ENCODE data around the gene VTI1A. TPM values are rescaled to one million over a fixed set of nuclear protein-coding genes. Genes with fewer than 3 reads are reported as not detected.

Gene VTI1A
- polyA plus RNA-seq, 2 of the 4 experiments (the other 2 are of a cell fraction) = 17.0 to 25.3 TPM

DNA sequence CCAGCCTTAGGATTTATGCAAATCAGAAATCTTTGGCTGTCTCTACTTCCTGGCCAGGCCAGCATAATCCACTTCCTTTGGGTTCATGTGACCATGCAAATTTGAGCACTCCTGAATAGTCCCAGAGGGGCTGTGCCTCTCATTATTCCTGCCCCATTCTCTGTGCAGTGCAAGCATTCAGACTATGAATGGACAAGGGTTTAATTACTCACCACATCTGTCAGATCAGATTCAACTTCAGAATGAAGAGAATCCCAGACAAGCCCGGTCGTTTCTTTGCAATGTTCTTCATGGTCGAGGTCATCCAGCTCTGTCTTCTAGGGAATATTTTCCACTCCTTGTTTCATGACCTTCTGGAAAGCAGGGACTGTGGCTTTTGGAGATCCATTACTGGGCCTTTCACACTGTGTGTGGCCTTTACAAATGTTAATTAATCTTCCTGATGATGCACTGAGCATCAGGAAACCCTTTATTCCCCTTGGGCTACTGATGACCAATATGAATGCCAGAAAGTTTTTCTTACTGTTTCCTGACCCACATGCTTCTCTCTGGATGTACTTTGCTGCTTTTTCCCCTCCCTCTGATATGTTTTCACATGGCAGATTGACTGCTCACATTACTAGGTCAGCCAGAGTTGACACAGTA is 285.4 kb downstream of the VTI1A start:
- ATAC-seq (peak in 1 of 2 experiments; percentile 56; a peak in 3 of 6 replicates), FAIRE-seq (no peak), DNase-seq (ENCODE audit: low read depth in 1 of 2, low spot score in 1 of 2) (no peak)
- Histone ChIP-seq H3K4me3 (no peak overlapping the region), H3K4me2 (no peak overlapping the region), H3K9me3 (no peaks in the 10 kb centered on the region), H3K27ac (peak overlapping the region in 1 of 2 experiments; percentile 34; a peak in 1 of 6 replicates), H3K4me1 (peaks cover 11% of the 10 kb centered on the region; the same call in 1 of the 3 replicates)
- ChIA-PET POLR2A (no interaction called here), CTCF (interaction anchor here (0.6 to 2.4 kb wide), 2 partner anchors 11 to 441 kb away, joined by 3 to 7 read pairs; no protein-coding TSS in a partner anchor)
- 67% methylated on average over 3 of the region's 3 CpGs for WGBS (ENCODE audit: missing lambda C conversion rate)
- no peak for TF ChIP-seq EHMT2 (IDR thresholded peaks at IDR 0.05; ENCODE audit: low read depth)
- no peak for TF ChIP-seq RNF2 (IDR thresholded peaks at IDR 0.05; ENCODE audit: borderline replicate concordance, low read depth)
- no peak for TF ChIP-seq MAFK (IDR thresholded peaks at IDR 0.05; ENCODE audit: partially characterized antibody)
- no peak for TF ChIP-seq CBX2 (IDR thresholded peaks at IDR 0.05; ENCODE audit: borderline replicate concordance, low read depth)
- TF ChIP-seq JUNB (IDR thresholded peaks at IDR 0.05) = no peak
- TF ChIP-seq NFE2L2 (conservative IDR thresholded peaks at IDR 0.05; ENCODE audit: low read length) = no peak
- TF ChIP-seq HMGXB4 (CRISPR knock-in tag; IDR thresholded peaks at IDR 0.05; ENCODE audit: borderline replicate concordance) = no peak
- TF ChIP-seq, protein P1, sequence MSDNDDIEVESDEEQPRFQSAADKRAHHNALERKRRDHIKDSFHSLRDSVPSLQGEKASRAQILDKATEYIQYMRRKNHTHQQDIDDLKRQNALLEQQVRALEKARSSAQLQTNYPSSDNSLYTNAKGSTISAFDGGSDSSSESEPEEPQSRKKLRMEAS (IDR thresholded peaks at IDR 0.05) = no peak
- TF ChIP-seq POLR2A (IDR thresholded peaks at IDR 0.05; ENCODE audit: low read length) = no peak
- TF ChIP-seq KDM1A (IDR thresholded peaks at IDR 0.05; ENCODE audit: low read depth) = no peak
- no peak for TF ChIP-seq ZSCAN20 (CRISPR knock-in tag; IDR thresholded peaks at IDR 0.05)
- TF ChIP-seq, protein P2, sequence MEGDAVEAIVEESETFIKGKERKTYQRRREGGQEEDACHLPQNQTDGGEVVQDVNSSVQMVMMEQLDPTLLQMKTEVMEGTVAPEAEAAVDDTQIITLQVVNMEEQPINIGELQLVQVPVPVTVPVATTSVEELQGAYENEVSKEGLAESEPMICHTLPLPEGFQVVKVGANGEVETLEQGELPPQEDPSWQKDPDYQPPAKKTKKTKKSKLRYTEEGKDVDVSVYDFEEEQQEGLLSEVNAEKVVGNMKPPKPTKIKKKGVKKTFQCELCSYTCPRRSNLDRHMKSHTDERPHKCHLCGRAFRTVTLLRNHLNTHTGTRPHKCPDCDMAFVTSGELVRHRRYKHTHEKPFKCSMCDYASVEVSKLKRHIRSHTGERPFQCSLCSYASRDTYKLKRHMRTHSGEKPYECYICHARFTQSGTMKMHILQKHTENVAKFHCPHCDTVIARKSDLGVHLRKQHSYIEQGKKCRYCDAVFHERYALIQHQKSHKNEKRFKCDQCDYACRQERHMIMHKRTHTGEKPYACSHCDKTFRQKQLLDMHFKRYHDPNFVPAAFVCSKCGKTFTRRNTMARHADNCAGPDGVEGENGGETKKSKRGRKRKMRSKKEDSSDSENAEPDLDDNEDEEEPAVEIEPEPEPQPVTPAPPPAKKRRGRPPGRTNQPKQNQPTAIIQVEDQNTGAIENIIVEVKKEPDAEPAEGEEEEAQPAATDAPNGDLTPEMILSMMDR (IDR thresholded peaks at IDR 0.05) = no peak

DNA sequence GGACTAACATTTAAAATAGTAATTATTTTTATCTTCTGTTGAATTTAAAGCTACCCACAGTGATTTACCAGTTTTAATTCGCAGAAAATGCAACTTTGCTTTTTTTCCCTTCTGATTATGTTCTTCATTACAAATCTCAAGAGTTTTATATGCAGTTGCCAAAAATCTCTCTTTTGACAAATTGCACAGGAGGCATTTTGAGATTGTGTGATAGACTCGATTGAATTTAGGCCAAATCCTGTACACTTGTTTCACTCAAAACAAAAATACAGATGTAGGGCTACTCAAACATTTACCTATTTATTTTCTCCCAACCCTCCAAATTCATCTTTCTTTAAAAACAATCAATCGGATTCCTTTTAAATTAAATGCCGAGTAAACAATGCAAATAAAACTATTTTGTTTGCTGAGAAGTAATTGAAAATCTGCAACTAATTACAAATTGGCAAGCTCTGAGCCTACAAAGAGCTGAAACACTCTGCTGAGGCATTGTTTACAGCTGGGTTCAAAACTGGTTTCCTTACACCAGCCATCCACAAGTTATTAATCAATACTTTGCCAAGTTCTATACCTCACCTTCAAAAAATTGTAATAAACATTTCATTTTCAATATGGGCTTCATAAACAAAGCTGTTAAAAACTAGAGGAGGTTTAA is 288.2 kb downstream of the VTI1A start:
- DNase-seq (ENCODE audit: low read depth in 1 of 2, low spot score in 1 of 2) (no peak), FAIRE-seq (no peak), ATAC-seq (no peak)
- ChIA-PET POLR2A (no interaction called here), CTCF (interaction anchor here (1.3 kb wide), 1 partner anchor 14 kb away, joined by 4 read pairs; no protein-coding TSS in a partner anchor)
- no peak overlapping the region for H3K27ac ChIP-seq
- WGBS (ENCODE audit: missing lambda C conversion rate) = 90% methylated on average over 4 of the region's 4 CpGs
- peaks cover 13% of the 10 kb centered on the region; the same call in 1 of the 3 replicates for H3K4me1 ChIP-seq
- no peak overlapping the region for H3K4me3 ChIP-seq
- H3K4me2 ChIP-seq = no peak overlapping the region
- no peak for TF ChIP-seq KDM5A (IDR thresholded peaks at IDR 0.05)
- no peak for TF ChIP-seq RCOR1 (IDR thresholded peaks at IDR 0.05; ENCODE audit: low read depth, low read length)
- no peak for TF ChIP-seq CBX2 (IDR thresholded peaks at IDR 0.05; ENCODE audit: borderline replicate concordance, low read depth)
- TF ChIP-seq FOSB (CRISPR knock-in tag; IDR thresholded peaks at IDR 0.05) = no peak
- TF ChIP-seq CBX8 (IDR thresholded peaks at IDR 0.05) = no peak
- TF ChIP-seq RNF2 (IDR thresholded peaks at IDR 0.05; ENCODE audit: borderline replicate concordance, low read depth) = no peak
- no peak for TF ChIP-seq RAD21 (conservative IDR thresholded peaks at IDR 0.05 in 1 of 2, IDR thresholded peaks at IDR 0.05 in 1 of 2)
- no peak for TF ChIP-seq EP300 (IDR thresholded peaks at IDR 0.05)
- TF ChIP-seq ZNF302 (CRISPR knock-in tag; IDR thresholded peaks at IDR 0.05) = no peak
- no peak for TF ChIP-seq MYC (IDR thresholded peaks at IDR 0.05; ENCODE audit: borderline replicate concordance, low read length)
- no peak for TF ChIP-seq ZFP36 (IDR thresholded peaks at IDR 0.05; ENCODE audit: borderline replicate concordance, partially characterized antibody)
- no peak for TF ChIP-seq HEYL (CRISPR knock-in tag; IDR thresholded peaks at IDR 0.05)
- no peak for TF ChIP-seq SREBF2 (IDR thresholded peaks at IDR 0.05)
- no peak for TF ChIP-seq EHF (CRISPR knock-in tag; IDR thresholded peaks at IDR 0.05)
- no peak for TF ChIP-seq HOXB5 (CRISPR knock-in tag; IDR thresholded peaks at IDR 0.05)
- no peaks in the 10 kb centered on the region for H3K9me3 ChIP-seq

Measured in A549 (cell line).